Uterus (tissue), 4 donors: ENCODE data around the gene ETHE1. TPM values are rescaled to one million over a fixed set of nuclear protein-coding genes. Genes with fewer than 3 reads are reported as not detected.

ENCODE experiments used
- DNase-seq, 2 donors: peaks; one replicate each; pipeline ENCODE4 v3.0.0-alpha.2; 2019 to 2020
- H3K27ac ChIP-seq, 2 donors: fragments of 200-600 bp; sonication (generic); 1 replicate in 1 of 2; 2 replicates in 1 of 2; pipeline ENCODE4 v1.5.1; 2016 to 2018
- H3K27me3 ChIP-seq, 2 donors: fragments of 200-600 bp; sonication (generic); one replicate each; pipeline ENCODE4 v1.5.1; 2018 to 2019; ENCODE audit warnings: control low read depth in 1 of 2
- H3K36me3 ChIP-seq, 2 donors: fragments of 200-600 bp; sonication (generic); one replicate each; pipeline ENCODE4 v1.5.1; 2019; ENCODE audit warnings: control low read depth in 1 of 2
- H3K4me1 ChIP-seq, 2 donors: fragments of 200-600 bp; sonication (generic); one replicate each; pipeline ENCODE4 v1.5.1; 2018 to 2019; ENCODE audit warnings: control low read depth in 1 of 2
- H3K4me3 ChIP-seq, 2 donors: fragments of 200-600 bp; sonication (generic); 1 replicate in 1 of 2; 2 replicates in 1 of 2; pipeline ENCODE4 v1.5.1; 2018 to 2019; ENCODE audit warnings: mild to moderate bottlenecking in 1 of 2
- H3K9me3 ChIP-seq, 2 donors: fragments of 200-600 bp; sonication (generic); one replicate each; pipeline ENCODE4 v1.5.1; 2019; ENCODE audit warnings: control low read depth in 1 of 2
- CTCF ChIP-seq, 4 experiments: fragments of 200-600 bp in 2 of 4; fragments of 450-650 bp in 2 of 4; sonication (generic) in 2 of 4; IDR thresholded peaks; one replicate each; pipeline ENCODE4 v1.5.1; 2016 to 2019; ENCODE audit warnings: antibody characterized with exemption in 4 of 4, mild to moderate bottlenecking in 2 of 4, moderate library complexity in 1 of 4
- POLR2A ChIP-seq, 2 donors: fragments of 450-650 bp; IDR thresholded peaks; one replicate each; pipeline ENCODE4 v1.6.1; 2016; ENCODE audit warnings: antibody characterized with exemption in 2 of 2, mild to moderate bottlenecking in 1 of 2, moderate library complexity in 1 of 2
- intact Hi-C: fragments of 100-400 bp; cut with DNase I; formaldehyde crosslinking; loops from one replicate; pipeline ENCODE4 v1.15.1; 2023; ENCODE audit warnings: low total_unique reads
- total RNA-seq, 4 donors: library from RNA; depleted of rRNA in 3 of 4; stranded (reverse); fragments of >200 nt in 3 of 4; gene quantifications; one replicate each; pipeline versions ENCODE4 v1.1.0 to v1.2.4, GENCODE V29; 2014 to 2023
- donor health status: DM: yes; HTN: yes; CAD: no.

Gene ETHE1
- total RNA-seq, 4 donors from 2014 or later, result 0.77 to 29.0 (median 12.5) TPM

GRCh38 chr19:43541920-43542650 is 15.1 kb upstream of the ETHE1 start:
- Histone ChIP-seq H3K4me3 (no peak overlapping the region), H3K27ac (no peak overlapping the region), H3K36me3 (no peaks in the 10 kb centered on the region), H3K4me1 (no peaks in the 10 kb centered on the region), H3K9me3 (peaks cover 0 to 5% of the 10 kb centered on the region in 2 donors), H3K27me3 (no peaks in the 10 kb centered on the region)
- TF ChIP-seq CTCF (IDR thresholded peaks at IDR 0.05), result no peak
- TF ChIP-seq POLR2A (IDR thresholded peaks at IDR 0.05), result no peak
- no peak for DNase-seq
- intact Hi-C loops, result no loop called here

GRCh38 chr19:43540381-43540780 is 13.4 kb upstream of the ETHE1 start:
- H3K36me3 ChIP-seq, result no peaks in the 10 kb centered on the region
- DNase-seq, result no peak

GRCh38 chr19:43538922-43539321 is 11.9 kb upstream of the ETHE1 start:
- no peak for TF ChIP-seq POLR2A (IDR thresholded peaks at IDR 0.05)
- no peak for TF ChIP-seq CTCF (IDR thresholded peaks at IDR 0.05)
- H3K36me3 ChIP-seq, result no peaks in the 10 kb centered on the region

More at GRCh38 chr19:43540381-43540780, 13.4 kb upstream of the ETHE1 start:
- TF ChIP-seq POLR2A (IDR thresholded peaks at IDR 0.05) (no peak), CTCF (IDR thresholded peaks at IDR 0.05) (no peak)
- Histone ChIP-seq H3K4me3 (no peak overlapping the region), H3K27me3 (no peaks in the 10 kb centered on the region), H3K4me1 (peaks cover 0 to 3% of the 10 kb centered on the region in 2 donors), H3K9me3 (peaks cover 0 to 5% of the 10 kb centered on the region in 2 donors), H3K27ac (no peak overlapping the region)
- intact Hi-C loops, result no loop called here

GRCh38 chr19:43534816-43535761 is 8.1 kb upstream of the ETHE1 start:
- H3K27me3 ChIP-seq, result no peaks in the 10 kb centered on the region
- H3K9me3 ChIP-seq, result peaks cover 0 to 5% of the 10 kb centered on the region in 2 donors
- peak overlapping the region; percentile 90 to 96 for H3K27ac ChIP-seq
- peak; percentile 70 to 73 for DNase-seq
- peak; percentile 34 to 64 (median 48) for TF ChIP-seq CTCF (IDR thresholded peaks at IDR 0.05)
- TF ChIP-seq POLR2A (IDR thresholded peaks at IDR 0.05), result no peak
- H3K4me3 ChIP-seq, result no peak overlapping the region
- intact Hi-C loops, result no loop called here
- peaks cover 0 to 4% of the 10 kb centered on the region in 2 donors for H3K4me1 ChIP-seq
- H3K36me3 ChIP-seq, result no peaks in the 10 kb centered on the region

More at GRCh38 chr19:43538922-43539321, 11.9 kb upstream of the ETHE1 start:
- Histone ChIP-seq H3K4me3 (no peak overlapping the region), H3K4me1 (peaks cover 0 to 4% of the 10 kb centered on the region in 2 donors), H3K27me3 (no peaks in the 10 kb centered on the region), H3K9me3 (peaks cover 0 to 5% of the 10 kb centered on the region in 2 donors), H3K27ac (no peak overlapping the region)
- DNase-seq, result no peak
- intact Hi-C loops, result no loop called here
